Stomach (tissue), 4 donors: ENCODE measurements around the gene ITGA7.

Experiments used
- CTCF ChIP-seq, 7 experiments: fragments of 450-650 bp in 4 of 7; fragments of 200-600 bp in 3 of 7; sonication (generic) in 3 of 7; IDR thresholded peaks; one replicate each; pipeline ENCODE4 v1.5.1; 2016 to 2019; ENCODE audit warnings: antibody characterized with exemption in 7 of 7, control low read depth in 2 of 7, mild to moderate bottlenecking in 1 of 7
- EP300 ChIP-seq: sonication (generic); formaldehyde crosslinking; IDR thresholded peaks from one replicate; pipeline ENCODE4 v1.6.1; 2017; ENCODE audit warnings: antibody characterized with exemption
- POLR2AphosphoS5 ChIP-seq, 3 donors: sonication (generic); formaldehyde crosslinking; IDR thresholded peaks; one replicate each; pipeline ENCODE4 v1.6.1; 2016; ENCODE audit warnings: antibody characterized with exemption in 3 of 3

GRCh38 chr12:55664826-55665225 lies 42.9 kb downstream of the ITGA7 start:
- no peak for TF ChIP-seq CTCF (IDR thresholded peaks at IDR 0.05)
- no peak for TF ChIP-seq POLR2AphosphoS5 (IDR thresholded peaks at IDR 0.05)
- TF ChIP-seq EP300: no peak
